ENCODE measurements around the gene COG4. TPM values are rescaled to one million over a fixed set of nuclear protein-coding genes. Genes with fewer than 3 reads are reported as not detected.

Gene COG4
- total and polyA plus RNA-seq, 12 donors: 28.2 to 195 (median 69.8) TPM

- no peak for TF ChIP-seq POLR2A (IDR thresholded peaks at IDR 0.05)
- peak; percentile 36 to 76 (median 69) for TF ChIP-seq CTCF (IDR thresholded peaks at IDR 0.05)
- peak; percentile 53 to 76 (median 67) for DNase-seq
- 20 to 39% (median 37%) methylated on average over 1 to 17 of the region's 17 CpGs for WGBS, 4 donors
- Histone ChIP-seq H3K4me3 (no peak overlapping the region), H3K4me1 (replicated peaks in 1 of 2) (peaks cover 0 to 6% of the 10 kb centered on the region in 2 donors), H3K27me3 (no peaks in the 10 kb centered on the region), H3K9me3 (replicated peaks in 1 of 3) (no peaks in the 10 kb centered on the region), H3K27ac (no peak overlapping the region), H3K36me3 (replicated peaks in 1 of 2) (peaks cover 0 to 33% of the 10 kb centered on the region in 2 donors)
- intact Hi-C loops (cut with DNase I): no loop called here
Measured at GRCh38 chr16:70470927-70471341, 52.4 kb downstream of the COG4 start.

- DNase-seq: no peak
- intact Hi-C loops (cut with DNase I): no loop called here
Measured at GRCh38 chr16:70470141-70470926, 53.0 kb downstream of the COG4 start.

GRCh38 chr16:70468776-70469525 is 54.4 kb downstream of the COG4 start:
- Histone ChIP-seq H3K27me3 (no peaks in the 10 kb centered on the region), H3K4me1 (replicated peaks in 1 of 2) (peaks cover 0 to 6% of the 10 kb centered on the region in 2 donors), H3K27ac (no peak overlapping the region), H3K36me3 (replicated peaks in 1 of 2) (peaks cover 0 to 25% of the 10 kb centered on the region in 2 donors), H3K4me3 (no peak overlapping the region), H3K9me3 (replicated peaks in 1 of 3) (no peaks in the 10 kb centered on the region)
- DNase-seq: no peak
- intact Hi-C loops (cut with DNase I): no loop called here
- TF ChIP-seq POLR2A (IDR thresholded peaks at IDR 0.05): no peak
- TF ChIP-seq CTCF (IDR thresholded peaks at IDR 0.05): no peak
- 68 to 94% (median 93%) methylated on average over 4 to 16 of the region's 16 CpGs for WGBS, 4 donors

More at GRCh38 chr16:70470141-70470926, 53.0 kb downstream of the COG4 start:
- H3K27ac ChIP-seq: no peak overlapping the region
- WGBS, 4 donors: 87 to 94% (median 90%) methylated on average over 8 to 10 of the region's 10 CpGs
- H3K27me3 ChIP-seq: no peaks in the 10 kb centered on the region
- H3K4me3 ChIP-seq: no peak overlapping the region
- H3K4me1 ChIP-seq (replicated peaks in 1 of 2): peaks cover 0 to 6% of the 10 kb centered on the region in 2 donors
- TF ChIP-seq CTCF (IDR thresholded peaks at IDR 0.05) (no peak), POLR2A (IDR thresholded peaks at IDR 0.05) (no peak)
- H3K9me3 ChIP-seq (replicated peaks in 1 of 3): no peaks in the 10 kb centered on the region
- peaks cover 0 to 32% of the 10 kb centered on the region in 2 donors for H3K36me3 ChIP-seq (replicated peaks in 1 of 2)

- peaks cover 0 to 19% of the 10 kb centered on the region in 2 donors for H3K36me3 ChIP-seq (replicated peaks in 1 of 2)
- H3K9me3 ChIP-seq (replicated peaks in 1 of 3): no peaks in the 10 kb centered on the region
- 92 to 99% (median 97%) methylated on average over 5 to 8 of the region's 8 CpGs for WGBS, 4 donors
- no peaks in the 10 kb centered on the region for H3K27me3 ChIP-seq
- peaks cover 0 to 6% of the 10 kb centered on the region in 2 donors for H3K4me1 ChIP-seq (replicated peaks in 1 of 2)
- no peak overlapping the region for H3K4me3 ChIP-seq
- no peak for TF ChIP-seq CTCF (IDR thresholded peaks at IDR 0.05)
- no peak for TF ChIP-seq POLR2A (IDR thresholded peaks at IDR 0.05)
- H3K27ac ChIP-seq: no peak overlapping the region
- intact Hi-C loops (cut with DNase I): no loop called here
- no peak for DNase-seq
Measured at GRCh38 chr16:70467608-70468007, 55.7 kb downstream of the COG4 start.

Data from adrenal gland (tissue), 12 donors.